Erythroblast (primary cell): ENCODE data around the gene STK32C.

ENCODE experiments used
- GATA1 ChIP-seq: IDR thresholded peaks from 2 replicates; pipeline ENCODE4 v1.6.1; 2011; ENCODE audit warnings: low read depth, mild to moderate bottlenecking, control low read depth, low read length, moderate library complexity
- POLR2A ChIP-seq: IDR thresholded peaks from 2 replicates; pipeline ENCODE4 v1.6.1; 2011; ENCODE audit warnings: mild to moderate bottlenecking, low read length

GRCh38 chr10:132189016-132189415 lies 118.7 kb downstream of the STK32C start:
- no peak for TF ChIP-seq POLR2A
- TF ChIP-seq GATA1, result no peak
